HG03469 (cell line): ENCODE results near the gene KIAA1755.
"Not testable (repeated sequence)": the region's sequence is repeated elsewhere in the genome, so short reads cannot be mapped to it uniquely, and the experiment has no call there.

Experiments used
- ATAC-seq: cut with Tn5 transposase; IDR thresholded peaks from one replicate; pipeline ENCODE4 v1.9.1; 2021; ENCODE audit warnings: mild to moderate bottlenecking, moderate library complexity, moderate number of reproducible peaks; ENCODE audit not compliant: unreplicated experiment

Gene KIAA1755

GRCh38 chr20:38290829-38291814 is 30.6 kb upstream of the KIAA1755 start:
- ATAC-seq, result no peak

- ATAC-seq, result no peak
Measured at GRCh38 chr20:38286586-38287531, 26.3 kb upstream of the KIAA1755 start.

- no peak for ATAC-seq
Measured at GRCh38 chr20:38284893-38285444, 24.4 kb upstream of the KIAA1755 start.

GRCh38 chr20:38284066-38284650 is 23.6 kb upstream of the KIAA1755 start:
- ATAC-seq, result not testable (repeated sequence)

GRCh38 chr20:38283236-38283635 is 22.7 kb upstream of the KIAA1755 start:
- no peak for ATAC-seq

- not testable (repeated sequence) for ATAC-seq
Measured at GRCh38 chr20:38281176-38281915, 20.8 kb upstream of the KIAA1755 start.

- no peak for ATAC-seq
Measured at GRCh38 chr20:38278763-38279162, 18.2 kb upstream of the KIAA1755 start.

GRCh38 chr20:38278131-38278530 is 17.6 kb upstream of the KIAA1755 start:
- no peak for ATAC-seq

GRCh38 chr20:38277691-38278090 is 17.2 kb upstream of the KIAA1755 start:
- ATAC-seq, result no peak

GRCh38 chr20:38277285-38277684 is 16.8 kb upstream of the KIAA1755 start:
- ATAC-seq, result no peak

GRCh38 chr20:38275815-38276550 is 15.4 kb upstream of the KIAA1755 start:
- ATAC-seq, result no peak

- no peak for ATAC-seq
Measured at GRCh38 chr20:38272961-38273360, 12.4 kb upstream of the KIAA1755 start.

GRCh38 chr20:38272398-38272797 is 11.9 kb upstream of the KIAA1755 start:
- ATAC-seq, result no peak

- ATAC-seq, result no peak
Measured at GRCh38 chr20:38271608-38272120, 11.1 kb upstream of the KIAA1755 start.

GRCh38 chr20:38270869-38271605 is 10.5 kb upstream of the KIAA1755 start:
- no peak for ATAC-seq

GRCh38 chr20:38269715-38270114 is 9.2 kb upstream of the KIAA1755 start:
- no peak for ATAC-seq

GRCh38 chr20:38269040-38269439 is 8.5 kb upstream of the KIAA1755 start:
- ATAC-seq, result no peak

- no peak for ATAC-seq
Measured at GRCh38 chr20:38267901-38268514, 7.5 kb upstream of the KIAA1755 start.
